ENCODE results near the gene TMEM30A.

TMEM30A gene

DNA sequence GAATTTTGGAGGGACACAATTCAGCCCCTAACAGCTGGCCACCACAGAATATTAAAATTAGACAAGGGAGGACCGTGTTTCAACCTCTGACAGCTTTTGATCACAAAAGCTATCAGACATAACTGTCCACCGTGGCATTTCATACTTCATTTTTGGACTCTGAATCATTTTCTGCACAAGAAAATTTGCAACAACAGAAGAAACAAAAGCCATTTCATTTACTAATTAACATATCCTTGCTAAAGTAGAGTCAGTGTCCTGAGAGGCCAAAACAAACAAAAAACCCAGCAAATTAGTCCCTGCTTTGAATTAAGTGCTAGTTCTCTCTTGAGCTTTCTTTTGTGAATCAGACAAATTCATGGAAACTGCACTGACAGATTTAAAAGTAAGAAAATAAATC lies 61.2 kb downstream of the TMEM30A start:
- H3K4me3 ChIP-seq (ENCODE audit: low read length), result no peak overlapping the region
- DNase-seq (ENCODE audit: low read depth), result peak; percentile 50
- TF ChIP-seq, protein P1, sequence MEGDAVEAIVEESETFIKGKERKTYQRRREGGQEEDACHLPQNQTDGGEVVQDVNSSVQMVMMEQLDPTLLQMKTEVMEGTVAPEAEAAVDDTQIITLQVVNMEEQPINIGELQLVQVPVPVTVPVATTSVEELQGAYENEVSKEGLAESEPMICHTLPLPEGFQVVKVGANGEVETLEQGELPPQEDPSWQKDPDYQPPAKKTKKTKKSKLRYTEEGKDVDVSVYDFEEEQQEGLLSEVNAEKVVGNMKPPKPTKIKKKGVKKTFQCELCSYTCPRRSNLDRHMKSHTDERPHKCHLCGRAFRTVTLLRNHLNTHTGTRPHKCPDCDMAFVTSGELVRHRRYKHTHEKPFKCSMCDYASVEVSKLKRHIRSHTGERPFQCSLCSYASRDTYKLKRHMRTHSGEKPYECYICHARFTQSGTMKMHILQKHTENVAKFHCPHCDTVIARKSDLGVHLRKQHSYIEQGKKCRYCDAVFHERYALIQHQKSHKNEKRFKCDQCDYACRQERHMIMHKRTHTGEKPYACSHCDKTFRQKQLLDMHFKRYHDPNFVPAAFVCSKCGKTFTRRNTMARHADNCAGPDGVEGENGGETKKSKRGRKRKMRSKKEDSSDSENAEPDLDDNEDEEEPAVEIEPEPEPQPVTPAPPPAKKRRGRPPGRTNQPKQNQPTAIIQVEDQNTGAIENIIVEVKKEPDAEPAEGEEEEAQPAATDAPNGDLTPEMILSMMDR (conservative IDR thresholded peaks at IDR 0.05; ENCODE audit: low read length), result no peak

DNA sequence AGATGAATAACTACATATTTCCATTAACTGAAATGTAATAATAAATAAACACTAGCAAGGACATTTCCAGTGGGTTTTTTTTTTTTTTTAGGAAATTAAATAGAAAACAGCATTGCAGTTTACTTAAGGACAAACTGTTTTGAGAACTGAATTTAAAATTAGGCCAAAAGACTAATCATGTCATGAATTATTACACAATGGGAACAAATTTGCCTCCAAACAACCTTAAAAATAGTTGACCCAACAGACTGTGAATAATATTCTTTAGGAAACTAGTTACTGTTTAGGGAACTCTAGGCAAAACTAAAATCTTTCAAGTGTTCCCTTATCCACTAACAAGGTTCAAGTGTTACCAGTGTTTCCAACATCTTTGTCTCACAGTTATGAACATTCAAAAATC lies 62.3 kb downstream of the TMEM30A start:
- DNase-seq (ENCODE audit: low read depth), result no peak

DNA sequence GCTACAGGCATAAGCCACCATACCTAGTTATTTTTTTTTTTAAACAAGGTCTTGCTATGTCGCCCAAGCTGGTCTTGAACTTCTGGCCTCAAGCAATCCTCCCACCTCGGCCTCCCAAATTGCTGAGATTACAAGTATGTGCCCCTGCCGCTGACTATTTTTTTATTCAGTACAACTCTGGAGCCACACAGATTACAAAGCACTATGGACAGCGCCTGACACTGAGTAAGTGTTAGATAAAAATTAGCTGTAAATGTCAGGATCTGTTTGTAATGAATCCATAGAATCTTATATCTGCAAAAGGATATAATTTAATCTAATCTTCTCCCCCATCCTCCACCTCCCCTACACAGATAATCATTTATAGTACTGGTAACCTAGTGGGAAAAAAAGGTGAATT lies 63.5 kb downstream of the TMEM30A start:
- no peak overlapping the region for H3K4me3 ChIP-seq (ENCODE audit: low read length)
- TF ChIP-seq, protein P1 (conservative IDR thresholded peaks at IDR 0.05; ENCODE audit: low read length), result no peak
- DNase-seq (ENCODE audit: low read depth), result no peak

More for the DNA sequence above, 62.3 kb downstream of the TMEM30A start:
- TF ChIP-seq, protein P1 (conservative IDR thresholded peaks at IDR 0.05; ENCODE audit: low read length), result no peak
- no peak overlapping the region for H3K4me3 ChIP-seq (ENCODE audit: low read length)

DNA sequence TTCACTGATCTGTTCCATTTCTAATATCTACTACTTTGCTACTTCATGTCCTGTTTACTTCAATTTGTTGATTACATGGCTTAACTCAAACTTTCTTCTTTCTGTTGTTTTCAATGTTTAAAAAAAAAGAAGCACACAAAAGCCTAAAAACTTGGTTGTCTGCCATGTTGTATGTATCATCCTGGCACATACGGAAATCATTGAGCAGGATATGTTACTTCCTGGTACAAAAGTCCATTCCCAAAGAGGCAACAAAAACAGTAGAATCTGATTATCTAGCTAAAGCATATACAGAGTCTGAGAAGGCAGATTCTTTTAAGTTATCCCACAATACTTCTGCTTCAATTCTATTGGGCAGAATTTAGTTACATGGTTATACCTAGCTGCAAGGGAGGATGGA lies 64.2 kb downstream of the TMEM30A start:
- TF ChIP-seq, protein P1 (conservative IDR thresholded peaks at IDR 0.05; ENCODE audit: low read length), result no peak
- H3K4me3 ChIP-seq (ENCODE audit: low read length), result no peak overlapping the region
- peak; percentile 78 for DNase-seq (ENCODE audit: low read depth)

DNA sequence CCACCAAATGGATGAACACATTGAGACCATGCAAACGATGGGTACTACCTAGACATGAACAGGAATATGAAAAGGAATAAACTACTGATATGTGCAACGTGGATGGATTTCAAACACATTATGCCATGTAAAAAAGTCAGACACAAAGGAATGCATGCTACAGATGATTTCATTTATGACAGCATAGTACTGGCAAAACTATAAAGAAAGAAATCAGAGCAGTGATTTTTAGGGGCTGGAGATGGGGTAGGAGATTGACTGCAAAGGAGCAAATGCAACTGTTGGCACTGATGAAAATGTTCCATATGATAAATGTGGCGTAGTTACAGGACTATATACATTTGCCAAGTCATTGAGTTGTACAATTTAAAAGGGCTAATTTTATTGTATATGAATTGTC lies 65.3 kb downstream of the TMEM30A start:
- no peak for DNase-seq (ENCODE audit: low read depth)
- no peak overlapping the region for H3K4me3 ChIP-seq (ENCODE audit: low read length)
- TF ChIP-seq, protein P1 (conservative IDR thresholded peaks at IDR 0.05; ENCODE audit: low read length), result no peak

DNA sequence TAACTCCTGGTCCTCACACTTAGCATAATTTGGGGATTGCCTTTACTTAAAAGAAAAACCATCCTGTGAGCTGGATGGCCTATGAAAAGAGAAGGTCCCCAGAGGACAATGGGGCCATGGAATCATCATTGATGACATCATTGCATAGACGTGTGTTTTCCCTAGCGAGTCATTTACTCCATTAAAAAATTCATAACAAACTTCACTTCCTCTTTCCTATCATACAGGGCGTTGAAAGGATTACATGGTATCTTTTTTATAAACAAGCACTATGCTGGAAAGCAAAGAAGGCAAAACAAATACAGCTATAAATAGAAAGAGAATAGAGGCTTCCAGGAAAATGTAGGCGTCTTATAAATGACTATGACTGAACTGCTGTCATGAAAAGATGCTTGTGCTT lies 67.4 kb downstream of the TMEM30A start:
- H3K4me3 ChIP-seq (ENCODE audit: low read length), result no peak overlapping the region
- DNase-seq (ENCODE audit: low read depth), result peak; percentile 74
- TF ChIP-seq, protein P1 (conservative IDR thresholded peaks at IDR 0.05; ENCODE audit: low read length), result no peak

DNA sequence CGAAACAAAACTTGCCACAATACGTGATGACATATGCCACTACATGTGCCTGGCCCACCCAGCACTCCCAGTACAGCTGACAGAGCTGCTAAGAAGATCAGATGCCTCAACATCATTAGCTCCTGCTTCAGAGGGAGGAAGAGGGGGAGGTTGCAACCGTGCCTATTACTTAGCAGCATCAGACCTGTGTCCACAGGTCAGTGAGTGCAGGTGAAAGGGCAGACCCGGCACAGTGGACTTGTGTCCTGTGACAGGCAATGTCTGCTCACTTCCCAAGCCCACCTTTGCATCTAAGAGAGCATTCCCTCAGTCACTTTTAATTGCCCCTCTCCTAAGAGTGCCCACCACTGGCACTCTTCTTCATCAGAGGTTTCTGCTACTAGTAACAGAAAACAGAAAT lies 69.3 kb downstream of the TMEM30A start:
- H3K4me3 ChIP-seq (ENCODE audit: low read length), result no peak overlapping the region
- DNase-seq (ENCODE audit: low read depth), result no peak

More for the DNA sequence above, 69.3 kb downstream of the TMEM30A start:
- TF ChIP-seq, protein P1 (conservative IDR thresholded peaks at IDR 0.05; ENCODE audit: low read length), result no peak

Data from AG10803 (cell line).